H1 (cell line): ENCODE data around the gene PTS. TPM values are rescaled to one million over a fixed set of nuclear protein-coding genes. Genes with fewer than 3 reads are reported as not detected.

Experiments
- RNF2 ChIP-seq: fragments of 200-900, 300-1000 bp; sonication (generic); IDR thresholded peaks from 2 replicates; pipeline ENCODE4 v1.7.1; 2016; ENCODE audit warnings: borderline replicate concordance, low read depth, mild to moderate bottlenecking, antibody characterized with exemption, low read length; ENCODE audit not compliant: poor library complexity, severe bottlenecking; ENCODE audit errors: missing control alignments
- TBP ChIP-seq: IDR thresholded peaks from 2 replicates; pipeline ENCODE4 v1.6.1; 2011; ENCODE audit warnings: low read depth, low read length, improper control_type of control experiment
- polyA plus RNA-seq, 7 experiments: library from polyadenylated mRNA; depleted of rRNA in 3 of 7; stranded (reverse) in 5 of 7; unstranded in 2 of 7; fragments of >200 nt in 5 of 7; fragments of 200-250 nt in 2 of 7; gene quantifications; 1 replicate in 5 of 7; 2 replicates in 1 of 7; 4 replicates in 1 of 7; pipeline versions ENCODE4 v1.2.1 to v1.2.3, GENCODE V29; 2011 to 2013; ENCODE audit warnings: missing spikeins in 2 of 7, mixed read lengths in 2 of 7
- total RNA-seq: library from RNA; stranded (reverse); fragmentation: NEBNext Ultra II Directional; extraction: Animal tissue kit (Norgen Biotek cat#: 25700); gene quantifications from 2 replicates; pipeline ENCODE4 v1.2.1, GENCODE V29; 2021

Gene PTS
- total and polyA plus RNA-seq, 2 of the 8 experiments (the other 6 are each of a cell fraction or from before 2014, with no cell fraction given) = 18.3 to 25.9 TPM

- TF ChIP-seq TBP (no peak), RNF2 (no peak)
These were observed 50.8 kb downstream of the PTS start (continued) for GRCh38 chr11:112277029-112277428.
